Effector CD4-positive, alpha-beta T cell (primary cell): Measurements from ENCODE around the gene TMEM184A.
A peak's percentile ranks its signal among the peaks of the same experiment; 100 is the strongest.
"Not testable (repeated sequence)": the region's sequence is repeated elsewhere in the genome, so short reads cannot be mapped to it uniquely, and the experiment has no call there.

Experiments used
- DNase-seq: peaks from one replicate; pipeline ENCODE4 v3.0.0-alpha.2; 2020

The TMEM184A gene

DNA sequence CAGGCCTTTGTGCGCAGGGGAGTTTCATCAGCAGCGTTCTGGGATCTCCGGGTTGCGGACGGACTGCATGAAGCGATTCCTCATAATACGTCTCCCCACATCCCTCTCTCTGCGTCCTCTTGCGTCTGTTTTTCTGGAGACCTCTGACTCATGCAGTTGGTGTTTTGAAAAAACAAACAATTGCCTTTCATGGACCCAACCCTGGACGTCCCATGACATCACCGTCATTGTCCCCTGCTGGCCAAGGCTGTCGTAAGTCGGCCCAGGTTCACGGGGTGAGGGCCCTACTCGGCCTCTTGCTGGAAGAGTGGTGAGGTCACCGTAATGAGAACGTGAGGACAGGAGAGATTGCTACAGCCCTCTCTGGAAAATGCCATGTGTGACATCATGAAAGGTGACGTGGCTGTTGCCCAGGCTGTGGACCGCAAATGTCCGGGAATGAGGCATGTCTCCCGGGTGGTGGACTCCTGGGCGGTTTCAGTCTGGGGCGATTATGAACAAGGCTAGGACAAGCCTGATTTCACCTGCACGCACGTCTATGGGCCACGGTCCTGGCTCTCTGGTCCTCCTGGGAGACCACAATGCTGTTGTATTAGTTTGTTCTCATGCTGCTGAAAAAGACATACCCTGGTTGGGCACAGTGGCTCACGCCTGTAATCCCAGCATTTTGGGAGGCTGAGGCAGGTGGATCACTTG lies 35.3 kb downstream of the TMEM184A start:
- no peak for DNase-seq

DNA sequence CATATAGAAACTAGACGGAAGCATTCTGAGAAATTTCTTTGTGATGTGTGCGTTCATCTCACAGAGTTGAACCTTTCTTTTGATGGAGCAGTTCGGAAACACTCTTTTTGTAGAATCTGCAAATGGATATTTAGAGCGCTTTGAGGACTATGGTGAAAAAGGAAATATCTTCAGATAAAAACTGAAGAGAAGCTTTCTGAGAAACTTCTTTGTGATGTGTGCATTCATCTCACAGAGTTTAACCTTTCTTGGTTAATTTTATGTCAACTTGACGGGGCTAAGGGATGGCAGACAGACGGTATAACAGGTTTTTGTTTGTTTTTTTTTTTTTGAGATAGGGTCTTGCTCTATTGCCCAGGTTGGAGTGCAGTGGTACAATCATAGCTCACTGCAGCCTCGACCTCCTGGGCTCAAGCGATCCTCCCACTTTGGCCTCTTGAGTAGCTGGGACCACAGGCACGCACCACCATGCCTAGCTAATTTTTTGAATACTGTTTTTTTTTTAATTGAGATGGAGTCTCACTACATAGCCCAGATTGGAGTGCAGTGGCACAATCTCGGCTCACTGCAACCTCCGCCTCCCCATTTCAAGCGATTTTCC lies 36.6 kb downstream of the TMEM184A start:
- DNase-seq, result not testable (repeated sequence)

GRCh38 chr7:1516586-1517251 lies 39.3 kb downstream of the TMEM184A start:
- no peak for DNase-seq

DNA sequence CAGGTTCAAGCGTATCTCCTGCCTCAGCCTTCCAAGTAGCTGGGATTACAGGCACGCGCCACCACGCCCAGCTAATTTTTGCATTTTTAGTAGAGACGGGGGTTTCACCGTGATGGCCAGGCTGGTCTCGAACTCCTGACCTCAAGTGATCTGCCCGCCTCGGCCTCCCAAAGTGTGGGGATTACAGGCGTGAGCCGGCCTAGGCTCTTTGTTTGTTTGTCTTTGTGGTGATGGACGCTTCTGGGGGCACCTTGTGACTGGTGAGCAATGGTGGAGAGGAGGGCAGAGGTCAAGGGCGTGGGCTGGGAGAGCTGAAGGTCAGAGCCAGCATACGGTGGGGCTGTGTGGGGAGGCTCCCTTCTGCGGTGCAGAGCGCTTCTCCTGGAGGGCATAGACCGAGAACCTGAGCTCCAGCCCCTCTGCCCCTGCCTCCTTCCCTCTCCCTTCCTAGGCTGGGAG lies 40.5 kb downstream of the TMEM184A start:
- DNase-seq, result not testable (repeated sequence)

- DNase-seq, result no peak
Observed at GRCh38 chr7:1514995-1515401, 41.0 kb downstream of the TMEM184A start.

GRCh38 chr7:1514407-1514806 lies 41.6 kb downstream of the TMEM184A start:
- DNase-seq, result no peak

DNA sequence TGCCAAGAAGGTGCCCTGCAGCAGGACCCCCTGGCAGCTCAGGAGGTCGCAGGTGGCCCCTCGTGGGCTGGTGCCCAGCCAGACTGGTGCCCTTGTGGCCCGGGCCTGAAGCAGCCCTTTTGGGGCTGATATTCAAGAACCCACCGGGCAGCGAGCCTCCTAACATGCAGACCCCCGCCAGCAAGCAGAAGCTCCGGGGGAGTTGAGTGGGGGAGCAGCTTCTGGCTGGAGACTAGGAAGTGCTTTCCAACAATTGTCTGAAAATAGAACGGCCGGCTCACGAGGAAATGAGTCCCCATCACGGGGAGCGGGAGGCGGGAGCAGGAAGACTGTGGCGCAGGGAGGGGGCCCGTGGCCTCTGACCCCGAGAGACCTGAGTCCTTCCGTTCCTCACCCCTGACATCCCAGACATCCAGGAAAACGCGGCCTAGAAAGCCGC lies 42.3 kb downstream of the TMEM184A start:
- DNase-seq, result no peak

GRCh38 chr7:1512781-1513656 lies 43.0 kb downstream of the TMEM184A start:
- no peak for DNase-seq

- DNase-seq, result no peak
Observed at GRCh38 chr7:1511444-1512422, 44.3 kb downstream of the TMEM184A start.

DNA sequence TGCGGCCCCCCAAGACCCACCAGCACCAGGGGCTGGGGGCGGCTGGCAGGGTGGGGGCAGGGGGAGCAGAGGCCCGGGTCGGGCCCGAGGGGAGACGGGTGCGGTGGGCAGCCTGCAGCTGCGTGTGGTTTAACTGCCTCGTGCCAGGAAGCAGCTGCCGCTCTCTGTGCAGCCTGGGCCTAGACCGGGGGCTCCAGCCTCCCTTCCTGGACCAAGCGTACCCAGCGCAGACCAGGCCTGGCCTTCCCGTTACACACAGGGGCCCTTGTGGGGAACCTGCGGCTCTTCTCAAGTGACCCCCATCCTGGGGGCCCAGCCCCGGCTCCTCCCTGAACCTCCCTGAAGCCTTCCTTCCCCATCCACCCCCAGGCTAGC lies 45.2 kb downstream of the TMEM184A start:
- no peak for DNase-seq

DNA sequence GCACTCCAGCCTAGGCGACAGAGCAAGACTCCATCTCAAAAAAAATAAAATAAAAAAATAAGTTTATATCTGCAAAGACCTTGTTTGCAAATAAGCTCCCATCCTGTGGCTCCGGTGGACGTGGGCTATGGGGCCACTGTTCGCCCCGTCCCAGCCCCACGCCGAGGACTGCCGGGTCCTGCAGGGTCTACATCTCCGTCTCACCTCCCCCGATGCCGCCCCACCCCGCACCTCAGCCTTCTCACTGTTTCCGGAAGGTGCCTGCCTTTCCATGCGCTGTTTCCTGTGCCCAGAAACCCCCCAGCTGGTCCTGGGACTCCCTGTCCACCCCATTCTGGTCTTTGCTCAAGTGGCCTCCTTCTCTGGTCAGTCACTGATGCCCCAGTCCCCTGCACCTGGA lies 46.8 kb downstream of the TMEM184A start:
- no peak for DNase-seq

DNA sequence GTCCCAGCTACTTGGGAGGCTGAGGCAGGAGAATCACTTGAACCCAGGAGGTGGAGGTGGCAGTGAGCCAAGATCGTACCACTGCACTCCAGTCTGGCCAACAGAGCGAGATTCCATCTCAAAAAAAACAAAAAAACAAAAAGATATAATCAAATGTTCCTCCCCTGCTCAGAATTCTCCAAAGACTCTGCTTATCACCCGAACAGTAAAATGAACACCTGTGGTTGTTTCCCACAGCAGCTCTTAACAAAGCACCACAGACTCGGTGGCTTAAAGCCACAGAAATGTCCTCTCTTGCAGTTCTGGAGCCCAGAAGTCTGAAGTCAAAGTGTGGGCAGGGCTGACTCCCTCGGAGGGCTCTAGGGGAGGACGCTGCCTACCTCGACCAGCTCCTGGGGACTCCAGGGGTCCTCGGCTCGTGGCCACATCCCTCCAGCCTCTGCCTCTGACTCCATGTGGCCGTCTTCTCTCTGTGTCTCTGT lies 47.7 kb downstream of the TMEM184A start:
- DNase-seq, result no peak

DNA sequence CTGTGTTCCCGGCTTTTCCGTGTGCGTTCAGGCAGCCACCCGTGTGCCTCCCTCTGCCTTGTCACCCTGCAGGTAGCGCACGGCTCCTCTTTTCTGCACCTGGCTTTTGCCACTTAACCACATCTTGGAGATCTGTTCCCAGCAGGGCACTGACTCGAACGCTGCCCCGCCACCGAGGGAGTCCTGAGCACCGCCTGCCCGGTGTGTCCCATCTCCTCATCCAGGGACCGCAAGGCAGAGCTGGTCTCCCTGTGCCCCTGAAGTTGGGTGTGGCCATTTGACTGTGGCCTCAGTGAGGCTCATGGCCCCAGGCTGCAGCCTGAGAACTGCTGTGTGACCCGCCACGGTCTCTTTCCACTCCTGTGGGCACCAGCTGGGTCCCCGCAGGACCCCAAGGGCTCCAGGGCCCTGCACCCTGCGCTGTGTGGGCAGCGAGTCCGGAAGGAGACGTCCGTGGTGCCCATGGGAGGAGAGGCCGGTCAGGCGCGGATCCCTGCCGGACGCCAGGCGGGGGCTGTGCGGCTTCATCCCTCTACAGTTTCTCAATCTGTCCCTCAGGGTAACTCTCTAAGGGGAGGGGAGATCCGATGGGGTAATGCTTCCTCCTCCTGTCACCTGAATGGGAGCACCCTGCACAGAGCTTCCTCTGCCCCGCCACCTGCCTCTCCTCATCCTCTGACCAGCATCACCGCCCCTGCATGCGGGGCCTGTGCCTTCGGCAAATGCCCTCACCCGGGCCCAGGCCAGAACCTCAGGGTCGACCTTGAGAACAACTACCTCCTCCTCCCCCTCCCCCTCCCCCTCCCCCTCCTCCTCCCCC lies 50.1 kb downstream of the TMEM184A start:
- no peak for DNase-seq

DNA sequence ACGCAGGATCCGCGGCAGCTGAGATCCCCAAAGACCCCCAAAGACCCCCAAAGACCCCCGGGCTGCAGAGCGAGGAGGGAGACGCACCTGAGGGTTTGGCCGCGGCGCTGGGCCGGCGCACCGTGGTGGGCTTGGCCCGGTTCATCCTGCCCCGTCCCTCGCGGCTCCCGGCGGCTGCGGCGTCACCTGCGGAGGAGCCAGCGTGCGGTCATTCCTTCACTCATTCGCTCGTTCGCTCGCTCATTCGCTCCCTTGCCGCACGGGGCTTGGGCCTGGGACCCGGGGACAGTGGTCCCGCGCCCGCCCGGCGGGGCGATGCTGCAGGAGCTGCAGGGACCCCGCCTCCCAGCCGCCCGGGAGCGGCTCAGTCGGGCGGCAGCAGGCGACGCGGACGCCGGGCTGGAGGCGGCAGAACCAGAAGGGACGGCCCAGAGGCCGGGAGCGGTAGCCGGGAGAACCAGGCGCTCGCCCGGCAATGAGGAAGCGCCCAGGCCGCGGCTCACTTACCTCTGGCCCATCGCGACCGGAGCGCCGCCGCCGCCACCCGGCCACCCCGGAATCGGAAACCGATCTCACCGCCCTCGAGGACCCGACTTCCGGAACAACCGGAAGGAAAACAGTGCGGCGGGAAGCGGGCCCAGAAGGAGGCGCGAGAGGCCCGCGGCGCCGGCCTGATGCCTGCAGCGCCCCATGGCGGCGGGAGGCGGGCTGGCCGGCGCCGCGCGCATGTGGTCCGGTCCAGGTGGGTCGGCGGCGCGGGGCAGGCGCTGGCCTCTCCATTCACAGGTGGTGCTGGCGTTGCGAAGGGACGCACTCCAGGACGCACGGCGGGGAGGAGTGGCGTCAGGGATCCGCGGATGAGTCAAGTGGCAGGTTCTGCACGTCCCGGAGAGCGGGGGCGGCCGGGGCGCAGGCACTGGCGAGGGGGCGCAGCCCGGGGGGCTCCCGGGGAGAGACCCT lies 51.9 kb downstream of the TMEM184A start, which contains the start of gene INTS1:
Gene INTS1 (minus strand): TSS at position 574 of the 960 bp plus-strand sequence. CDS start 429 bp downstream, at position 145.
- peak; percentile 86 for DNase-seq

- DNase-seq, result no peak
Observed at GRCh38 chr7:1503390-1503789, 52.6 kb downstream of the TMEM184A start.

GRCh38 chr7:1502845-1503244 lies 53.2 kb downstream of the TMEM184A start:
- DNase-seq, result no peak

GRCh38 chr7:1501487-1502270 lies 54.3 kb downstream of the TMEM184A start:
- DNase-seq, result no peak

DNA sequence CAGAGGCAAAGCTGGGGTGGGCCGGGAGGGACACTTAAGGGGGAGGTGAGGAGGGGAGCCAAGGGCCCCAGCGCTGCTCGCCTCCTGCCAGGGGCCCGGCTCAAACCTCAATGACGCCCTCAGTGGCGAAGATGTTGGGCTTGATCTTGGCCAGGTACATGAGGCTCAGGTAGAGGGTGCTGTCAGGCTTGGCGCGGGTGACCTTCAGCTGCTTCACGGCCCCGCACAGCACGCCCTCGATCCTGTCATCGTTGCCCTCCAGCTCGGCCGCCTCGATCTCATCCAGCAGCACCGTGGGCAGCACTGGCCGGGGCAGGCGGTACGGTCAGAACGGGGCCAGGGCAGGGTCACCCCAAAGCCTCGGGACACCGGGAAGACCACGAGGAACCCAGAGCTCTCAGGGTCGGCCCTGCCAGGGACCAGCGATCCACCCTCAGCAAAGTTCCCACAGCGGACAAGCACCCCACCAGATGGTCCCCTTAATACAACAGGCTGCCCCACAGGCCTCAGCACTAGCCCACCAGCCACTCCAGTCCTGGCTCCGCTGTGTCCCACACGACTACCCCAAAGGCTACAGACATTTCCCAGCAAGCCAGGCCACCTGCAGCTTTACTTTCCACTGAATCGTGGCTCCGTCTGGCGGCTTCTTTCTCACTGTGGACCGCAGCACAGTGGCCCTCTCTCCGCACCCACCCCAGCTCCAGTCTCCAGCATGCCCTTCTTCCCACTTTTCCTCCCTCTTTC lies 55.8 kb downstream of the TMEM184A start:
- DNase-seq, result no peak
